Naive thymus-derived CD4-positive, alpha-beta T cell (primary cell): ENCODE data around the gene CSRP3. TPM values are rescaled to one million over a fixed set of nuclear protein-coding genes. Genes with fewer than 3 reads are reported as not detected.
A peak's percentile ranks its signal among the peaks of the same experiment; 100 is the strongest.

Source experiments
- ATAC-seq: fragments of 150-1000 bp; cut with Tn5 transposase; 2 replicates; pipeline ENCODE4 v1.10.0; 2021; ENCODE audit warnings: mild to moderate bottlenecking, moderate library complexity
- CTCF ChIA-PET: fragments of 350-600 bp; sonication (Branson Sonifier 250); formaldehyde crosslinking; loops from one replicate; lab custom pipeline; 2021; ENCODE audit warnings: antibody characterized with exemption; lab: Charles Lee
- POLR2A ChIA-PET: fragments of 350-600 bp; sonication (Branson Sonifier 250); formaldehyde crosslinking; loops from one replicate; lab custom pipeline; 2021; ENCODE audit warnings: antibody characterized with exemption, inconsistent platforms; lab: Charles Lee
- DNase-seq, 9 donors: peaks; one replicate each; pipeline versions ENCODE4 v3.0.0 to v3.0.0-alpha.2; 2020 to 2022; ENCODE audit warnings: mixed read lengths in 1 of 9
- H3K27ac ChIP-seq: one replicate; pipeline ENCODE4 v1.7.0; 2013; ENCODE audit warnings: mild to moderate bottlenecking, low read depth, low read length, moderate library complexity
- H3K27me3 ChIP-seq, 2 donors: one replicate each; pipeline ENCODE4 v1.7.0; 2013; ENCODE audit warnings: low read length in 2 of 2, mild to moderate bottlenecking in 2 of 2, moderate library complexity in 2 of 2; ENCODE audit not compliant: control insufficient read depth in 2 of 2, insufficient read depth in 2 of 2
- H3K36me3 ChIP-seq, 3 experiments: 1 replicate in 2 of 3; 2 replicates in 1 of 3; pipeline ENCODE4 v1.7.0; 2013; ENCODE audit warnings: low read length in 3 of 3, mild to moderate bottlenecking in 3 of 3, moderate library complexity in 1 of 3; ENCODE audit not compliant: insufficient read depth in 3 of 3, control insufficient read depth in 2 of 3
- H3K4me1 ChIP-seq, 2 donors: one replicate each; pipeline ENCODE4 v1.7.0; 2013; ENCODE audit warnings: low read length in 2 of 2, mild to moderate bottlenecking in 2 of 2, moderate library complexity in 1 of 2; ENCODE audit not compliant: control insufficient read depth in 2 of 2, insufficient read depth in 2 of 2
- H3K4me3 ChIP-seq: 2 replicates; pipeline ENCODE4 v1.7.0; 2013; ENCODE audit warnings: mild to moderate bottlenecking, low read length
- H3K9me3 ChIP-seq, 3 experiments: 1 replicate in 2 of 3; 2 replicates in 1 of 3; pipeline ENCODE4 v1.7.0; 2013; ENCODE audit warnings: low read length in 3 of 3; ENCODE audit not compliant: control insufficient read depth in 2 of 3
- H3K27ac Mint-ChIP-seq, 9 donors: one replicate each; pipeline ENCODE4 v1.8.0; 2020 to 2022; ENCODE audit warnings: mixed read lengths in 9 of 9, mild to moderate bottlenecking in 8 of 9, moderate library complexity in 5 of 9, inconsistent platforms in 2 of 9
- H3K27me3 Mint-ChIP-seq, 5 donors: one replicate each; pipeline ENCODE4 v1.8.0; 2021 to 2022; ENCODE audit warnings: mixed read lengths in 5 of 5, mild to moderate bottlenecking in 1 of 5
- H3K36me3 Mint-ChIP-seq, 5 donors: one replicate each; pipeline ENCODE4 v1.8.0; 2020 to 2022; ENCODE audit warnings: mixed read lengths in 5 of 5, mild to moderate bottlenecking in 3 of 5, inconsistent platforms in 1 of 5
- H3K4me1 Mint-ChIP-seq, 7 donors: one replicate each; pipeline ENCODE4 v1.8.0; 2020 to 2022; ENCODE audit warnings: mixed read lengths in 7 of 7, mild to moderate bottlenecking in 3 of 7, inconsistent platforms in 1 of 7
- H3K4me3 Mint-ChIP-seq, 10 donors: one replicate each; pipeline ENCODE4 v1.8.0; 2020 to 2022; ENCODE audit warnings: mild to moderate bottlenecking in 10 of 10, mixed read lengths in 10 of 10, moderate library complexity in 6 of 10, inconsistent platforms in 2 of 10
- H3K9me3 Mint-ChIP-seq, 11 donors: one replicate each; pipeline ENCODE4 v1.8.0; 2020 to 2022; ENCODE audit warnings: mixed read lengths in 11 of 11, mild to moderate bottlenecking in 4 of 11, inconsistent platforms in 1 of 11, moderate library complexity in 1 of 11
- intact Hi-C, 2 donors: fragments of 100-400 bp; cut with micrococcal nuclease; formaldehyde crosslinking; loops; one replicate each; pipeline ENCODE4 v1.15.1; 2023
- polyA plus RNA-seq, 2 donors: library from polyadenylated mRNA; unstranded; fragments of 300-500 nt; fragmentation: Illumina TruSeq; gene quantifications; one replicate each; pipeline ENCODE4 v1.2.3, GENCODE V29; 2021
- total RNA-seq, 6 experiments: library from RNA in 5 of 6; stranded (reverse) in 5 of 6; gene quantifications; 1 replicate in 5 of 6; 2 replicates in 1 of 6; pipeline ENCODE4 v1.2.3 and lab custom pipeline; 2021 to 2026

CSRP3 gene
- total and polyA plus RNA-seq, 7 experiments from 2014 or later, result not detected

- Mint-ChIP-seq H3K4me1 (peaks cover 8 to 34% (median 22%) of the 10 kb centered on the region in 7 donors), H3K27ac (no peak overlapping the region), H3K36me3 (peaks cover 0 to 7% (median 0%) of the 10 kb centered on the region in 5 donors), H3K9me3 (peaks cover 0 to 8% (median 0%) of the 10 kb centered on the region in 11 donors), H3K4me3 (peak overlapping the region in 1 of 10 donors; percentile 1), H3K27me3 (peaks cover 30 to 69% (median 57%) of the 10 kb centered on the region in 5 donors)
- Histone ChIP-seq H3K4me3 (no peak overlapping the region), H3K27ac (no peak overlapping the region), H3K4me1 (peaks cover 12 to 13% of the 10 kb centered on the region in 2 donors), H3K27me3 (peaks cover 8 to 25% of the 10 kb centered on the region in 2 donors), H3K9me3 (no peaks in the 10 kb centered on the region), H3K36me3 (no peaks in the 10 kb centered on the region)
- ChIA-PET CTCF (no interaction called here), POLR2A (no interaction called here)
- intact Hi-C loops, result loop anchor here (1.0 to 5.0 kb wide), 3 partner anchors 166 to 1119 kb away; partner anchors contain the start of genes HTATIP2 (in 1 of the 2) and SPTY2D1 (in 1 of the 2)
- DNase-seq (no peak), ATAC-seq (no peak)
Observed at GRCh38 chr11:19243613-19244012, 41.8 kb upstream of the CSRP3 start.

- Histone ChIP-seq H3K9me3 (no peaks in the 10 kb centered on the region), H3K4me1 (peaks cover 12 to 13% of the 10 kb centered on the region in 2 donors), H3K4me3 (no peak overlapping the region), H3K36me3 (no peaks in the 10 kb centered on the region), H3K27ac (no peak overlapping the region), H3K27me3 (peaks cover 8 to 25% of the 10 kb centered on the region in 2 donors)
- CTCF ChIA-PET, result interaction anchor here (0.6 kb wide), 1 partner anchor 663 kb away, joined by 3 read pairs; no protein-coding TSS in a partner anchor
- peak overlapping the region in 8 of 10 donors; percentile 41 to 89 (median 84) for H3K4me3 Mint-ChIP-seq
- POLR2A ChIA-PET, result no interaction called here
- ATAC-seq (no peak), DNase-seq (no peak)
- no peak overlapping the region for H3K27ac Mint-ChIP-seq
- H3K4me1 Mint-ChIP-seq, result peaks cover 8 to 38% (median 22%) of the 10 kb centered on the region in 7 donors
- H3K9me3 Mint-ChIP-seq, result peaks cover 0 to 5% (median 0%) of the 10 kb centered on the region in 11 donors
- peaks cover 0 to 11% (median 0%) of the 10 kb centered on the region in 5 donors for H3K36me3 Mint-ChIP-seq
- intact Hi-C loops, result loop anchor here (1.0 to 5.0 kb wide), 3 partner anchors 166 to 1119 kb away; partner anchors contain the start of genes HTATIP2 (in 1 of the 2) and SPTY2D1 (in 1 of the 2)
- peaks cover 25 to 64% (median 54%) of the 10 kb centered on the region in 5 donors for H3K27me3 Mint-ChIP-seq
Observed at GRCh38 chr11:19243143-19243542, 41.4 kb upstream of the CSRP3 start.

GRCh38 chr11:19242179-19242932 lies 40.6 kb upstream of the CSRP3 start:
- peak overlapping the region in 3 of 9 donors; percentile 45 to 86 (median 84) for H3K27ac Mint-ChIP-seq
- POLR2A ChIA-PET, result no interaction called here
- Histone ChIP-seq H3K4me1 (peaks cover 12 to 13% of the 10 kb centered on the region in 2 donors), H3K4me3 (peak overlapping the region; percentile 75), H3K36me3 (no peaks in the 10 kb centered on the region), H3K27ac (no peak overlapping the region), H3K27me3 (peaks cover 8 to 25% of the 10 kb centered on the region in 2 donors), H3K9me3 (no peaks in the 10 kb centered on the region)
- ATAC-seq, result no peak
- H3K27me3 Mint-ChIP-seq, result peaks cover 20 to 58% (median 51%) of the 10 kb centered on the region in 5 donors
- peaks cover 0 to 5% (median 0%) of the 10 kb centered on the region in 11 donors for H3K9me3 Mint-ChIP-seq
- CTCF ChIA-PET, result no interaction called here
- intact Hi-C loops, result loop anchor here (5.0 kb wide), 2 partner anchors 165 to 1120 kb away; partner anchors contain the start of gene HTATIP2 (in 1 of the 2)
- H3K4me3 Mint-ChIP-seq, result peak overlapping the region; percentile 80 to 95 (median 86)
- peaks cover 0 to 13% (median 0%) of the 10 kb centered on the region in 5 donors for H3K36me3 Mint-ChIP-seq
- DNase-seq, result no peak
- H3K4me1 Mint-ChIP-seq, result peaks cover 8 to 42% (median 22%) of the 10 kb centered on the region in 7 donors

- DNase-seq (peak in 4 of 9 donors; percentile 4 to 71 (median 12)), ATAC-seq (peak; percentile 26)
- H3K4me3 ChIP-seq, result peak overlapping the region; percentile 75
- no peaks in the 10 kb centered on the region for H3K36me3 ChIP-seq
- H3K4me3 Mint-ChIP-seq, result peak overlapping the region; percentile 83 to 95 (median 86)
- POLR2A ChIA-PET, result no interaction called here
- CTCF ChIA-PET, result no interaction called here
- no peaks in the 10 kb centered on the region for H3K9me3 ChIP-seq
- peaks cover 0 to 12% (median 0%) of the 10 kb centered on the region in 5 donors for H3K36me3 Mint-ChIP-seq
- intact Hi-C loops, result loop anchor here (1.0 to 5.0 kb wide), 4 partner anchors 124 to 1228 kb away; partner anchors contain the start of genes ZDHHC13 (in 2 of the 2), HTATIP2 (in 1 of the 2) and SERGEF (in 1 of the 2)
- peaks cover 12 to 13% of the 10 kb centered on the region in 2 donors for H3K4me1 ChIP-seq
- no peak overlapping the region for H3K27ac ChIP-seq
- peak overlapping the region in 3 of 9 donors; percentile 45 to 86 (median 84) for H3K27ac Mint-ChIP-seq
- H3K9me3 Mint-ChIP-seq, result peaks cover 0 to 5% (median 0%) of the 10 kb centered on the region in 11 donors
- peaks cover 8 to 45% (median 22%) of the 10 kb centered on the region in 7 donors for H3K4me1 Mint-ChIP-seq
- H3K27me3 ChIP-seq, result peaks cover 8 to 25% of the 10 kb centered on the region in 2 donors
- H3K27me3 Mint-ChIP-seq, result peaks cover 12 to 50% (median 44%) of the 10 kb centered on the region in 5 donors
Observed at GRCh38 chr11:19241260-19242178, 39.7 kb upstream of the CSRP3 start.

- peaks cover 8 to 49% (median 22%) of the 10 kb centered on the region in 7 donors for H3K4me1 Mint-ChIP-seq
- Histone ChIP-seq H3K36me3 (no peaks in the 10 kb centered on the region), H3K27me3 (peaks cover 8 to 25% of the 10 kb centered on the region in 2 donors), H3K27ac (no peak within 1 kb of the TSS), H3K4me1 (peaks cover 12 to 13% of the 10 kb centered on the region in 2 donors), H3K4me3 (peak within 1 kb of the TSS; percentile 75), H3K9me3 (no peaks in the 10 kb centered on the region)
- peaks cover 0 to 9% (median 0%) of the 10 kb centered on the region in 11 donors for H3K9me3 Mint-ChIP-seq
- peaks cover 6 to 43% (median 35%) of the 10 kb centered on the region in 5 donors for H3K27me3 Mint-ChIP-seq
- ChIA-PET CTCF (no interaction called here), POLR2A (no interaction called here)
- peak; percentile 42 to 95 (median 62) for DNase-seq
- intact Hi-C loops, result loop anchor here (1.0 to 5.0 kb wide), 5 partner anchors 123 to 1227 kb away; partner anchors contain the start of genes ZDHHC13 (in 2 of the 2), HTATIP2 (in 1 of the 2) and SERGEF (in 1 of the 2)
- peaks cover 0 to 16% (median 0%) of the 10 kb centered on the region in 5 donors for H3K36me3 Mint-ChIP-seq
- peak within 1 kb of the TSS in 2 of 9 donors; percentile 41 to 85 for H3K27ac Mint-ChIP-seq
- peak within 1 kb of the TSS; percentile 73 to 97 (median 85) for H3K4me3 Mint-ChIP-seq
- peak; percentile 86 for ATAC-seq
Observed at GRCh38 chr11:19240420-19241259, 38.9 kb upstream of the CSRP3 start, which contains the start of gene E2F8. Gene E2F8, minus strand, starts transcription at chr11:19240945. Its CDS starts 824 bp downstream, at chr11:19240121.
